HG02840 (cell line): Measurements from ENCODE around the gene PDCD1.

ENCODE experiments used
- ATAC-seq: cut with Tn5 transposase; IDR thresholded peaks from one replicate; pipeline ENCODE4 v1.9.1; 2021; ENCODE audit warnings: mild to moderate bottlenecking, moderate library complexity, moderate number of reproducible peaks; ENCODE audit not compliant: unreplicated experiment, low FRiP score

Gene PDCD1

DNA sequence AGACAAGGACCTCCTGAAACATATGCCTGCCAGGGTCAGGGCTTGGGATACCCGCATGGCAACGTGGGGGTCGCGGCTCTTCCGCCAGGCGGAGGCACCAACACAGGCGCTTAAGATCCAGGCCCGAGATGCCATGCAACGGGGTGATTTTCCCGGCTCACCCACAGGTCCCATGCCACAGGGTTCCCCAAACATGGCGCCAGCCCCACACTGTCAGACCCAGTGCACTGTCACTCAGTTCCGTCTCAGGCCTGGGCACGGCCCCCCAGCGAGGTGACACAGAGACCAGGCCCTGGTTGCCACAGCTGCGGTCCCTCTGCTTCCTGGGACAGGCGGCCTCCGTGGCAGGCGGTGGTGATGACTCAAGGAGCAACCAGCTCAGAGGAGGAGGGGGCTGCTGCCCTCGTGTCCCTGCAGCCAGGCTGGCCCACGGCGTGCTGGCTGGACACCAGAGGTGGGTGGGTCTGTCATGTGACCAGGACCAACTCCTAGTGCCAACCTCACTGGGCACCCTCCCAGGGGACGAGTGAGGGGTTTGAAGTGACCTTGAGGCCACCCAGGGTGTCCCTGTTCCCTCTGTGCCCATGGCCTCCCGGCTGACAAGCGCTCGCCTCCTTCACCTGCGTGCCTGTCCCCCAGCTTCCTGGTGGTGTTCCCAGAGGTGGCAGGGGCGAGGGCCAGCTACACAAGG lies 4.9 kb downstream of the PDCD1 start:
- ATAC-seq, result no peak

- ATAC-seq, result no peak
Measured at GRCh38 chr2:241852981-241853631, 5.6 kb downstream of the PDCD1 start.

DNA sequence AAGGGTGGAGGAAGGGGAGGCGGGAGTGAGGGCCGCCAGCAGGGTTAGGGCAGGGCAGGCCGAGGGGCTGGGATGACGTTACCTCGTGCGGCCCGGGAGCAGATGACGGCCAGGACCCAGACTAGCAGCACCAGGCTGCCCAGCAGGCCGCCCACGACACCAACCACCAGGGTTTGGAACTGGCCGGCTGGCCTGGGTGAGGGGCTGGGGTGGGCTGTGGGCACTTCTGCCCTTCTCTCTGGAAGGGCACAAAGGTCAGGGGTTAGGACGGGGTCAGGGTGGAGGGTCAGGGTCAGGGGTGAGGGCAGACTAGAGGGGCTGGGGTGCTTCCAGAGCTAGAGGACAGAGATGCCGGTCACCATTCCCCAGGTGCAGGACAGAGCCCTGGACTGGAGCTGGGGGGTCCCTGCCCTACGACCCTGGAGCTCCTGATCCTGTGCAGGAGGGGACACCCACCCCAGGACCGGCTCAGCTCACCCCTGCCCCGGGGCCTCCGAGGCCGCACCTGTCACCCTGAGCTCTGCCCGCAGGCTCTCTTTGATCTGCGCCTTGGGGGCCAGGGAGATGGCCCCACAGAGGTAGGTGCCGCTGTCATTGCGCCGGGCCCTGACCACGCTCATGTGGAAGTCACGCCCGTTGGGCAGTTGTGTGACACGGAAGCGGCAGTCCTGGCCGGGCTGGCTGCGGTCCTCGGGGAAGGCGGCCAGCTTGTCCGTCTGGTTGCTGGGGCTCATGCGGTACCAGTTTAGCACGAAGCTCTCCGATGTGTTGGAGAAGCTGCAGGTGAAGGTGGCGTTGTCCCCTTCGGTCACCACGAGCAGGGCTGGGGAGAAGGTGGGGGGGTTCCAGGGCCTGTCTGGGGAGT lies 6.3 kb downstream of the PDCD1 start:
- ATAC-seq, result no peak

- ATAC-seq, result no peak
Measured at GRCh38 chr2:241851325-241852115, 7.2 kb downstream of the PDCD1 start.

- no peak for ATAC-seq
Measured at GRCh38 chr2:241850544-241851324, 8.0 kb downstream of the PDCD1 start.

DNA sequence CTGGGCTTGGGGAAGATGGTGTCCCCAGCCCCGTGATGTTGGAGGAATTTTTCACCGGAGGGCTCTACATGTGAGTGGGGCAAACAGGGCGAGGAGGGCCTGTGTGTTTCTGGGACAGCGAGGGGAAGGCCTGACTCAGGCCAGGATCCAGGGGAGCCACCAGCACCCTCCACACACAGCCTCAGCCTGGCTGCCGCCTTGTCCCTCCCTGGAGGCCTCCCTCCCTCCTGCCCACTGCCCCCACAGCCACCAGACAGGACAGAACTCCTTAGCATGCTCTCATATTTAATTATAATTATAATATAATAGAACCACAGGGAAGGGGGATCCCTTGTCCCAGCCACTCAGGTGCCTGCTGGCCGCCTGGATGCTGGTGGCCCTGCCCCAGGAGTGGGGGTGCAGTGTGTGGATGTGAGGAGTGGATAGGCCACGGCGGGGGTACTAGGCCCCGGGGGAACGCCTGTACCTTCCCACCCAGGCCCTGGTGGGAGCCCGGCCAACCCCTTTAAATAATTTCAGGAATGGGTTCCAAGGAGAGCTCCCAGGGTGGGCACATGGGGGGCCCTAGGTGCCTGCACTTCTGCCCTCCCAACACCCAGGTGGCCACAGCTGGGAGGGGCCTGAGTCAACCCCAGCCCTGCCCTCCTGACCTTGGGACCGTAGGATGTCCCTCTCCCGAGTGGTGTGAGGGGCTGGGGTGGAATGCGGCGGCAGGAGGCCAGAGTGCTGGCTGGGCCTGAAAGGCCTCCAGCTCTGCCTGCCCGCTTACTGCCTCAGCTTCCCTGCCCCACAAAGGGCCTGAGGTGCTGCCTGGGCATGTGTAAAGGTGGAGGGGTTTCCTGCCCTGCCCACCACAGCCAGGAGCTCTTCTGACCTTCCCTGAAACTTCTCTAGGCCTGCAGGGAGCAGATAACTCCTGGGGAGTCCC lies 8.8 kb downstream of the PDCD1 start:
- ATAC-seq, result no peak

DNA sequence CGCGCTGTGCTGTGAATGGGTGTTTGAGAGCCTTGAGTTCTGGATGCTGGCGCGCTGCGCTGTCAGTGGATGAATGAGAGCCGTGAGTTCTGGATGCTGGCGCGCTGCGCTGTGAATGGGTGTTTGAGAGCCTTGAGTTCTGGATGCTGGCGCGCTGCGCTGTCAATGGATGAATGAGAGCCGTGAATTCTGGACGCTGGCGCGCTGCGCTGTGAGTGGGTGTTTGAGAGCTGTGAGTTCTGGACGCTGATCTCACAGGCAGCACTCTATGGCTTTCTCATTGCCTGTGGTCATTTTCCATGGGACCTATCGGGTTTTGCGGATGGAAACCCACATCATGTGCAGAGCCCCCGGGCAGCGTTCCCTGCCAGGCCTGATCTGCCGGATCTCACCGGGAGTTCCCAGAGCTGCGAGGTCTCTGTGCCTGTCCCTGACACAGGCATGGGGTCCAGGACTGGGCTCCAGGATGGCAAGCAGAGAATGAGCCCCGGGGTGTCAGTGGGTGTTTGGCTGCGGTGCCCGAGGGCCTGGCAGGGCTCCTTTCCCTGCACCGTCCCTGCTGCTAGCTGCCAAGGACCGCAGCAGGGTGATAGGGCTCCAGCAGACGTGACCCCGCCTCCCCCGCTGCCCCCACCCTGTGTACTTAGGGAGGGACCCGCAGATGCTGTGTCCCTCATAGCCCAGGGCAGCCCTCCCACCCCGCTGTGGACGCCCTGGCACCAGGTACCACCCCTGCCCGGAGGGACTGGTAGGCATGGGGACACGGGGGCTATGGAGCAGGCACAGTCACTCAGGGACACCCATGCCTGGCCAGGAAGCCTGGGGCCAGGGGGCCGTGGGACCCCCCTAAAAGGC lies 9.7 kb downstream of the PDCD1 start:
- no peak for ATAC-seq

DNA sequence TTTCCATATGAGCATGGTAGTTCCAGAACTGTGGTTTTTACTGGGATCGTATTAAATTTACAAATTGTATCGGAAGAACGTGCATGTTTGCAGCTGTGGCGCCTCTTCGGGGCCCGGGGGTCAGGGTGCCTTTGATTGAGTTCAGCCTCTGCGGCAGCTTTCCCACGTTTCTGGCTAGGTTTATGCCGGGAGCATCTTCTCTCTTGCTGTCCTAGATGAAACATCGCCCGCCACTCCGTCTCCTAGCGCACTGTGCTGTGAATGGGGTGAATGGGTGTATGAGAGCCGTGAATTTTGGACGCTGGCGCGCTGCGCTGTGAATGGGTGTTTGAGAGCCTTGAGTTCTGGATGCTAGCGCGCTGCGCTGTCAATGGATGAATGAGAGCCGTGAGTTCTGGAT lies 12.3 kb downstream of the PDCD1 start:
- ATAC-seq, result no peak

DNA sequence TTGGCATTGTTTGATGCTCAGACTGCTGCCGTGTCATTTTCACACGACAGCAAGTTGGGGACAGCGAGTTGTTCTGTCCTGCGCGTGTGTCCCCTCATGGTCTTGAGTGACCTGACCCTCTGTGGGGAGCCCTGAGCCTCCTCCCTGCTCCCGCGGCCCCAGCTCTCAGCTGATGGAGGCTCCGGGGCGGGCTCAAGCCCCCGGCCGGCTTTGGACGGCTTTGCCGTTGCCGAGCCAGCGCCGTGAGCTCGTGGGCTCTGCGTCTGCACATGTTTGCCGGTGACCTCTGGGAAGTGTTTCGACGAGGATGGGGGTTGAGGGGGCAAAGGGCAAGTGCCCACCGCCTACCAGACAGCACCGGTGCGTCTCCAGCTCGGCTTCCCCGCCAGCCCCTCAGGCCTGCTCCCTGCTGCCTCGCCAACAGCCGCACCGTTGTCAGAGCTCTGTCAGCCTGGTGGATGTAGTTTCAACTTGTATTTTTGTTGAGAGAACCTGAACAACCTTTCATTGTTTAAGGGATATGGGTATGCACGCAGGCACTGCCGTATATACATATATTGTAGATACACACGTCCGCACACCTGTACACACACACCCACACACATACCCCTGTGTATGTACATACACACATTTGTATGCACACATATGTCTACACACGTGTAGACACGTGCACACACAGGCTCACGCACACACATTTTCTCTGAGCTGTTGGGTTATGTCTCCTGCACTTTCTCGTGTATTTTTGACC lies 13.7 kb downstream of the PDCD1 start:
- ATAC-seq, result no peak

GRCh38 chr2:241844066-241844728 lies 14.5 kb downstream of the PDCD1 start:
- ATAC-seq, result no peak

DNA sequence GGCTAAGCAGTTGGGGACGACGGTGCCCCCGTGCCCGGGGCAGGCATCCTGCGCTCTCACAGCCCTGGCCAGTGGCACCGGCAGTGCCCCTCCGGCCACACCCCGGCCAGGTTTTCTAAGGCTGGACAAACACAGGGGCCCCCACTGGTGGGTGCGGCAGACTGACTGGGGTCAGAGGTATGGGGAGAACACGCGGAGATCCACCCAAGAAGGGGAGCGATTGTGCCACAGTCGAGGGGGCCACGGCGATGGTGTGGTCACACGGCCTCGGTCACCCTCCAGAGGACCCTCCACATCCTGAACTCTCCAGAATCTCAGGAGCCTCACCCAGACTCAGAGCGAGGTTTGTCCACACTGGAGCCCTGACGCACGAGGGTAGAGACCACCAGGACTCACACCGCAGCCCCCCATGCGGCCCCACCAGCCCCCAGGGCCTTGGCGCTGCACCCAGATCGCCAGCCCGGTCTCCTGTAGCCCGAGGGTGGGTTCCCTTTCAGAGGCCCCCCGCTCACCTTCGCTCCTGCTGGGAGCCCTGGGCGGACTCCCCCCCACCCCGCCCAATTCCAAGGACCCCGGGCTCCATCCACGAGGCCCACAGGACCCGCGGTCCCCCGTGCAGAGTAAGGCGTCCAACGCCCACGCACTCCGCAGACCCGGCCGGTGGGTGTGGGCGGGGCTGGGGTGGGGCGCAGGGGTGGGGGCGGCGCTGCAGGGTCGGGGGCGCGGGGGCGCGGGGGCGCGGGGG lies 15.2 kb downstream of the PDCD1 start:
- ATAC-seq, result no peak

GRCh38 chr2:241842620-241843211 lies 16.0 kb downstream of the PDCD1 start:
- ATAC-seq, result no peak

DNA sequence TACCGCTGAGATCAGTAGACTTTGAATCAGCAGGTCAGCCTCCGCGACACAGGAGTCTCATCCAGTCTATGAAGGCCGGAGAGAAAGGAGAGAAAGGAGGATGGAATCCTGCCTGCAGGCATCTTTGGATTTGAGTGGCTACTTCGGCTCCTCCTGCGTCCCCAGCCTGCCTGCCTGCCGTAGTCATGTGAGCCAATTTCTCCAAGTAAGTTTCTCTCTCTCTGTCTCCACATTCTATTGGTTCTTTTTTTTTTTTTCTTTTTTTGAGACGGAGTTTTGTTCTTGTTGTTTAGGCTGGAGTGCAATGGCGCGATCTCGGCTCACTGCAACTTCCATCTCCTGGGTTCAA lies 16.7 kb downstream of the PDCD1 start:
- no peak for ATAC-seq

DNA sequence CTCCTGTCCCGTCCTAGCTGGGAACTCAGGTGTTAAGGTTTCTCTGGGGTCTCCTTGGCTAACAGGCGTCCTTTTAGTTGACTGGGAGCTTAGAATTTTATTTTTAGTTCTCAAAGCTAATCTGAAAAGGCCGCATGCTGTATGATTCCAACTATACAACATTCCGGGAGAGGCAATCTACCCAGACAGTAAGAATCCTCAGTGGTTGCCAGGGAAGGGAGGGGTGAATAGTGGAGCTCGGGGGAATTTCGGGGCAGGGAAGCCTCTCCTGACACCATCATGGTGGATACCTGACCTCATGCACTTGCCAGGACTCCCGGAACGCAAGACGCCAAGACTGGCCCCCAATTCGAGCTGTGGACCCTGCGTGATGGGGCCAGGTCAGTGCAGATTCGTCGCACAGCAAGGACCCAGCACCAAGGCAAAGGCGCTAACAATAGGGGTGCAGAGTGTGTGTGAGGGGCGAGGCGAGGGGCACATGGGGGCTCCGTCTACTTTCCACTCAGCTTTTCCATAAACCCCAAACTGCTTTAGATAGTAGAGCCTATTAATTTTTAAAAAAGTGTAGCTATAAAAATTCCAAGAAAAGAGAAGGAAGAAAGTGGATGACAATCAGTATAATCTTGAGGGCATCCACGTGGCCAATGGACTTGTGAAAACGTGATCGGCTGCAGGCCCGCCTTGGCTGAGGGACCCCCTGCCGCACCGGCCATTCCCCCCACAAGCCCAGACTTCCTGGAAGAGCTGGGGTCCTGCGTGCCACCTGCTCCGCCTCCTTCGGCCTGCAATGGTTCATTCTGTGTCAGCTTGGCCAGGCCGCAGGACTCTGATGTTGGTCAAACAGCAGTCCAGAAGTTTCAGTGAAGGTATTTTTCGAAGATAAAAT lies 17.3 kb downstream of the PDCD1 start:
- ATAC-seq, result no peak
